NCI-H146 treated with DMSO at 0.1 percent for 48 hours (cell line): ENCODE data around the gene PACSIN1.
"Not testable (repeated sequence)": the region's sequence is repeated elsewhere in the genome, so short reads cannot be mapped to it uniquely, and the experiment has no call there.

ENCODE experiments used
- DNase-seq: peaks from one replicate; lab custom pipeline; 2025; ENCODE audit not compliant: unreplicated experiment; lab: John Stamatoyannopoulos, UW

The PACSIN1 gene

GRCh38 chr6:34484899-34485298, 19.0 kb downstream of the PACSIN1 start:
- DNase-seq: peak; percentile 93

- DNase-seq: no peak
Observed at GRCh38 chr6:34485321-34486060, 19.6 kb downstream of the PACSIN1 start.

GRCh38 chr6:34486106-34486740, 20.3 kb downstream of the PACSIN1 start:
- DNase-seq: no peak

- not testable (repeated sequence) for DNase-seq
Observed at GRCh38 chr6:34486886-34487285, 21.0 kb downstream of the PACSIN1 start.

- DNase-seq: no peak
Observed at GRCh38 chr6:34487536-34487935, 21.7 kb downstream of the PACSIN1 start.

GRCh38 chr6:34489207-34489805, 23.4 kb downstream of the PACSIN1 start:
- no peak for DNase-seq

- DNase-seq: no peak
Observed at GRCh38 chr6:34490390-34491090, 24.7 kb downstream of the PACSIN1 start.

GRCh38 chr6:34491091-34491430, 25.2 kb downstream of the PACSIN1 start:
- no peak for DNase-seq

GRCh38 chr6:34493344-34493743, 27.5 kb downstream of the PACSIN1 start:
- DNase-seq: no peak

GRCh38 chr6:34494973-34495372, 29.1 kb downstream of the PACSIN1 start:
- no peak for DNase-seq

GRCh38 chr6:34496103-34496685, 30.3 kb downstream of the PACSIN1 start:
- DNase-seq: peak; percentile 98

GRCh38 chr6:34497411-34497810, 31.5 kb downstream of the PACSIN1 start:
- no peak for DNase-seq

GRCh38 chr6:34506718-34507117, 40.8 kb downstream of the PACSIN1 start:
- DNase-seq: no peak

GRCh38 chr6:34508425-34508824, 42.5 kb downstream of the PACSIN1 start:
- DNase-seq: no peak

GRCh38 chr6:34509782-34510181, 43.9 kb downstream of the PACSIN1 start:
- no peak for DNase-seq

GRCh38 chr6:34510299-34510698, 44.4 kb downstream of the PACSIN1 start:
- no peak for DNase-seq

- no peak for DNase-seq
Observed at GRCh38 chr6:34511214-34511914, 45.5 kb downstream of the PACSIN1 start.

GRCh38 chr6:34511915-34512737, 46.2 kb downstream of the PACSIN1 start:
- DNase-seq: no peak

- DNase-seq: no peak
Observed at GRCh38 chr6:34512738-34513115, 46.9 kb downstream of the PACSIN1 start.

GRCh38 chr6:34513646-34514045, 47.8 kb downstream of the PACSIN1 start:
- no peak for DNase-seq
